GM19372 (cell line): ENCODE results near the gene SNRPA.

ENCODE experiments used
- ATAC-seq: cut with Tn5 transposase; IDR thresholded peaks from one replicate; pipeline ENCODE4 v1.9.1; 2021; ENCODE audit warnings: mild to moderate bottlenecking, low read depth, moderate library complexity; ENCODE audit not compliant: unreplicated experiment

Gene SNRPA

DNA sequence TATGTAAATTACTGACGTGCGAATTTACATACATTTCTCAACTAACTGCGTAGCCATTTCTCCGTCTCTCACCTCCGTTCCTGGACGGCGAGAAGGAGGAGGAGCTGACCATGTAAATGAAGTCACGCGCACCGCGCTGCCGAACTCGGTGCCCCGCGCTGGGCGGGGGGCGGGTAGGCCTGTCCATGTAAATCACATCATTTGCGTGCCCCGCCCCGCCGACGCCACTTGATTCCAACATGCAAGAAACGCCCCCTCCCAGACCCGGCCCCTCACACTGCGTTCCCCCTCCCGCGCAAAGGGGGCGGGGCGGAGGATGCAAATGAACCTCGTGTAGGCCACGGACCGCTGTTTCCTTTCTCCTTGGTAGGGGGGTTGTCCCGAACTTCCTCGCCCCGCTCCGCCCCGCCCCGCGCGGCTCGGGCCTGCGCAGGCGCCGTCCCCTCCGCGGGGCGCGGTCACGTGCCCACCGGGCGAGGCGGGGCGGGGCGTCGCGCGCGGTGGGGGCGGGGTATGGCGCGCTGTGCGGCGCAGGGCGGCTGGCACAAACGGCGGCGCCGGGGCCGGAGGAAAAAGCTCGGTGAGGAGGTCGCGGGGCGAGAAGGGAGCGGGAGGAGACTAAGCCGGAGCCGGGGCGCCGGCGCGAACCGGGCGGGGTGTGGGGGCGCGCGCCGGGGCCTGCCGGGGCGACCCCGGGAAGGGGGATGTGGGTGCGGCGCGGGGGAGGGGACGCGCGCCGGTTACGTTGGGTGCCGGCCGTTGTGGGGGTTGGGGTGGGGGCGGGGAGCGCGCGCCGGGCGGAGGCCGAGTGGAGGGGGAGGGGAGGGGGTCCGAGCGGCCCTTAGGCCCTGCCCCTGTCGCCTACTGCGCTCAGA is 47.9 kb downstream of the SNRPA start, which contains the start of gene EGLN2:
EGLN2 (plus strand) TSS at position 509 of the 875 bp plus-strand sequence. CDS start 1,382 bp downstream, outside the sequence.
- ATAC-seq: peak; percentile 77

DNA sequence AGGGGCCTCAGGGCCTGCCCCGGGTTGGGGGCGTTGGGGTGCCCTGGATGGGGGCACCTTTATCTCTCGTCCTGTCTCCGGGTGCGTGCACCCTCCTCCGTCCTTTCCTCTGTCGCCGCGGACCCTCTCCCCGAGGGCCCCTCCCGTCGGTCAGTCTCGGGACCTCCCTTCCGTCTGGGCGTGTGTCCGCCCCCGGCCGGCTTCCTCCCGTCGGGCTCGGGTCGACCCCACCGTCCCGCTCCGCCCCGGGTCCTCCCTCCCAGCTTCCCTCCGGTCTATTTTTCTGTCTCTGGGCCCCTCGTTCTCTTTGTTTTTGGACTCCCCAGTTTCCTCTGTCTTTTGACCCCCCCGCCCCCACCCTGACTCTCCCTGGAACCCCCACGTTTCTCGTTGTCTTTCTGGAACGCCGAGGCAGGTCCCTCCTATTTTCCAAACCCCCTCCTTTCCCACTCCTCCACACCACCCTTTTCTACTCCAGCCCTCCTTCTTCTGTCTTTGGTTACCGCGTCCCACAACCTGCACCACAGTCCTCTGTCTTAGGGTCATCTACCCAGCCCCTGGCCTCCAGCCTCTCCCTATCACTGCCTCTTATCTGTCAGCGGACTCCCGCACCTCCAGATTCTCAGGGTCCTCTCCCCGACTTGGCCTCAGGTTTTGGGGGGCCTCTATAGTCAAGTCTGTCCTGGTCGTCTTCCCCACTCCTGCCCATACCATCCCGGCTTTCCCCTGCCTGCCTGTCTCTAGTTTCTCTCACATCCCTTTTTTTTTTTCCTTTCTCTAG is 48.7 kb downstream of the SNRPA start:
- no peak for ATAC-seq

DNA sequence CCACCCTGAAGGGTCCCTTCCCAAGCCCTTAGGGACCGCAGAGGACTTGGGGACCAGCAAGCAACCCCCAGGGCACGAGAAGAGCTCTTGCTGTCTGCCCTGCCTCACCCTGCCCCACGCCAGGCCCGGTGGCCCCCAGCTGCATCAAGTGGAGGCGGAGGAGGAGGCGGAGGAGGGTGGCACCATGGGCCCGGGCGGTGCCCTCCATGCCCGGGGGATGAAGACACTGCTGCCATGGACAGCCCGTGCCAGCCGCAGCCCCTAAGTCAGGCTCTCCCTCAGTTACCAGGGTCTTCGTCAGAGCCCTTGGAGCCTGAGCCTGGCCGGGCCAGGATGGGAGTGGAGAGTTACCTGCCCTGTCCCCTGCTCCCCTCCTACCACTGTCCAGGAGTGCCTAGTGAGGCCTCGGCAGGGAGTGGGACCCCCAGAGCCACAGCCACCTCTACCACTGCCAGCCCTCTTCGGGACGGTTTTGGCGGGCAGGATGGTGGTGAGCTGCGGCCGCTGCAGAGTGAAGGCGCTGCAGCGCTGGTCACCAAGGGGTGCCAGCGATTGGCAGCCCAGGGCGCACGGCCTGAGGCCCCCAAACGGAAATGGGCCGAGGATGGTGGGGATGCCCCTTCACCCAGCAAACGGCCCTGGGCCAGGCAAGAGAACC is 49.5 kb downstream of the SNRPA start:
- ATAC-seq: no peak

DNA sequence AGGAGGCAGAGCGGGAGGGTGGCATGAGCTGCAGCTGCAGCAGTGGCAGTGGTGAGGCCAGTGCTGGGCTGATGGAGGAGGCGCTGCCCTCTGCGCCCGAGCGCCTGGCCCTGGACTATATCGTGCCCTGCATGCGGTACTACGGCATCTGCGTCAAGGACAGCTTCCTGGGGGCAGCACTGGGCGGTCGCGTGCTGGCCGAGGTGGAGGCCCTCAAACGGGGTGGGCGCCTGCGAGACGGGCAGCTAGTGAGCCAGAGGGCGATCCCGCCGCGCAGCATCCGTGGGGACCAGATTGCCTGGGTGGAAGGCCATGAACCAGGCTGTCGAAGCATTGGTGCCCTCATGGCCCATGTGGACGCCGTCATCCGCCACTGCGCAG is 50.0 kb downstream of the SNRPA start:
- ATAC-seq: no peak

DNA sequence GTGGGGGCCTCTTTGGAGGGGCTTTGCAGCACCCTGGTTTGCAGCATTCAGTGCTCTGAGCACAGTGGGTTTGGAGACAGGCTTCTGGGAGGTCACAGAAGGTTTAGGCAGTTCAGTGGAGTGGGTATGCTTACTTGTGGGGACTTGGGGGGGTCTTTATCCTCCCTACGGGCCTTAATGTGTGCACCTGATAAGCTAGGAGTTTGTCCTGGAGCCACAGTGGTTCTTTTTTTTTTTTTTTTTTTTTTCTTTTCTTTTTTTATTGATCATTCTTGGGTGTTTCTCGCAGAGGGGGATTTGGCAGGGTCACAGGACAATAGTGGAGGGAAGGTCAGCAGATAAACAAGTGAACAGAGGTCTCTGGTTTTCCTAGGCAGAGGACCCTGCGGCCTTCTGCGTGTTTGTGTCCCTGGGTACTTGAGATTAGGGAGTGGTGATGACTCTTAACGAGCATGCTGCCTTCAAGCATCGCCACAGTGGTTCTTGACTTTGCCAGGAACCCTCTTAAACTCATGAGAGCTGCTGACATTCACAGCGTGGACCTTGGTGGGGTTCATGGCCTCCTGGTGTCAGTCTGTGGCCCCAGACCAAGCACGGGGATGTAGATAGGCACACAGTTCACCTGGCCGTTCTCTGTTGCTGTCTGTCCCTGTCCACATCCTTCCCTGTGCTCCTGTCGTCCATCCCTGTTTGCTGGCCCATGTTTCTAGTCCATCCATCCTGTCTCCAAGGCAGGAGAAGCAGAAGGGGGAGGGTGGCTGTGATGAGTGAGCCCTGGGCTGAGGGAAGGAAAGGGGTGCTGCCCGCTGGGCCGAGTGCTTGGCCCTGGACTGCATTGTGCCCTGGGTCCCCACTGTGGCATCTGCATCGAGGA is 50.7 kb downstream of the SNRPA start:
- no peak for ATAC-seq

DNA sequence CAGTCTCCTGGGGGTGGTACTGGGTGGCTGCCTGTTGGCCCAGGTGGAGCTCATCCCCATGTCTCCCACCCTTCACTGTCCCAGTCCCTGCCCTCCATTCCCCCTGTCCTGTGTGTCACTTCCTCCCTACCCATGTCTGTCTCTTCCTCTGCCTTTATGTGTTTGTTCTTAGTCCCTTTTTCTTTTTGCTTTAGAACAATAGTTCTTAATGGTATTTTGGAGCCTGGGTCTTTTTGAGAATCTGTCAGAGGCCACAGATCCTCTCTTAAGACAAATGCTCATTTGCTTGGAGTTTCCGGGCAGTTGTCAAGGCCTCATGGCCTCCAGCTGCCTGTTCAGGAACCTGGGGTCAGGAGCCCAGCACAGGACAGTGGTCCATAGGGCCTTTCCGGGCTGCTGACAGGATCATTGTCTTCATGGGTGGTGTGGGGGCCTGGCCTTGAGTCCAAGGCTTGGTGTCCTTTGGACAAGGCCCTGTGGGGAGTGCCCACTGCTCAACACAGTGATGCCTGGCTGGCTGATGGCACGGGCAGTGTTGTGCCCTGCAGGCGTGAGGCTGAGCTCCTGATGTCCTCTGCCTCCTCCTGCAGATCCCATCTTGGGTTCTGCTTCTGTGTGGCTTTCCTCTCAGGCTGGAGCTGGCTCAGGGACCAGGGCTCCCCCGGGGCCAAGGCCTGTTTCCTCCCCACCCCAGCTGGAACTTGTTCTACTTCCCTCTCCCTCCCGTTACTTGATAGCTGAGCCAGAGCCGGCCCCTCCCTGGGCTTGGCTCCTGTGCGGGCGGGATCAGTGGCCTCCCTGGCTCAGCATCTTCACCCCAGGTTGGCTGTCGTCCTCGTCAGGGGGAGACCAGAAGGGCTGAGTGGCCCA is 51.5 kb downstream of the SNRPA start:
- ATAC-seq: no peak

DNA sequence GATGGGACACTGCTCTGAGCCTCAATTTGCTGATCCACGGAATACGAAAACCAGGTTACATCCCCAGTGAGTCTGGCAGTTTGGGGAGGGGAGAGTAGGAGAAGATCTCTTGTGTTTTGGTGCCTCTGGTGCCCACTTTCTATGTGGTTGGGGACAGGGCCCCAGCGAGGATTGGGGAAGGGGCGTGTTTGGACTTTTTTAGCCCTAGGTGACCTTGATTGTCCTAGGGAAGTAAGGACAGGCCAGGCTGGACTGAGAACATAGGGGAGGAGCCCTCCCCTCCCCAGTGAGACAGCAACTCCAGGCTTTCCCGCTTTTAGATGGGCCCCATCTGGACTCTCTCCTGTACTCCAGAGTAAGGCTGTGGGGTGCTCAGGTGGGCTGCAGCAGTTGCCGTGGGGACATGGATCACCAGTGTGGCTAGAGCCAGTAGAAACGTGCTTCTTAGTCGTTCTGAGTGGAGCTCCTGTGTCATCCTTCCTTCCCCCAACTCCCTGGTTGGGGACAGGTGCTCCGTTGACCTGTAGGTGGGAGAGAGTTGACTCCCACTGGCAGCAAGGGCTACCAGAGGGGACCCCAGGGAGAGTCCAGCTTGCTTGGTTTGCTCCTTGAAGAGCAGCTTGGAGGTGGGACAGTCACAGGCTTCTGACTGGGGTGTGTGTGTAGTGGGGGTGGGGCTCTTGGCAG is 52.3 kb downstream of the SNRPA start:
- ATAC-seq: no peak

DNA sequence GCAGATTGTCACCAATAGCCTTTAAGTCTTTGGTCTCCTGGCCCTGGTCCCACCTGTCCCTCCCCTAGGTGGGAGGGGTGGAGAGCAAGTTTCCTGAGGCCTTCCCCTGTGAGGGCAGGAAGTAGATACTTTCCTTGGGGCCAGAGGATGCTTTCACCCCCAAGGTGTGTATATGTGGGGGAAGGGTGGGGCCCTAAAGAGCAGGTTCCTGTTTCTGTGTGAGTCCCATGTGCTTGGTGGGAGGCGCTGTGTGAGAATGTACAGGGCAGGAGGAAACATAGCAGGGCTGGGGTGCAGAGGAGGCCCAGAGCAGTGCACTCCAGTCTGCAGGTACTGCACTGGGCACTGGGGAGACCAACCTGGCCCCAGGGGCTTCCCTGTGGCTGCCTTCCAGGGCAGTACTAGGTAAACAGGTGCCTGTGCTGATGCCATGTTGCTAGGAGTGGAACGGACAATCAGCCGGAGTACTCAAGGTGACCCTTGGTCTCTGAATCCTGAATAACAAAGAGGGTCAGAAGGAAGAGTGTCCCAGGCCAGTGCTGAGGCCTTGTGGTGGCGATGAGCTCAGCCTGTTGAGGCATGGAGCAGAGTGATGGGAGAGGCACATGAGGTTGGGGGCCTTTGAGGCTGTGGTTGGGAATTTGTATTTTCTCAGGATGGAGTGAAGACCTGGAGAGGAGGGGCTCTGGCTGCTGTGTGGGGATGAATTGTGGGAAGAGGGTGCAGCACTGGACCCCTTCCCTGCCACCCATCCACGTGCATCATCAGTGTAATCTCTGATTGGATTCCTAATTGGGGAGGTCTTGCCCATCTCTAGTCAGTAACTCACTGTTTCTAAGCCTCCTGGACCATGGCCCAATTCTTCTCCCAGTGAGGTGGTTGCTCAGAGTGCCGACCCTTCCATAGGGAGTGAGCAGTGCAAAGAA is 53.1 kb downstream of the SNRPA start:
- ATAC-seq: no peak

DNA sequence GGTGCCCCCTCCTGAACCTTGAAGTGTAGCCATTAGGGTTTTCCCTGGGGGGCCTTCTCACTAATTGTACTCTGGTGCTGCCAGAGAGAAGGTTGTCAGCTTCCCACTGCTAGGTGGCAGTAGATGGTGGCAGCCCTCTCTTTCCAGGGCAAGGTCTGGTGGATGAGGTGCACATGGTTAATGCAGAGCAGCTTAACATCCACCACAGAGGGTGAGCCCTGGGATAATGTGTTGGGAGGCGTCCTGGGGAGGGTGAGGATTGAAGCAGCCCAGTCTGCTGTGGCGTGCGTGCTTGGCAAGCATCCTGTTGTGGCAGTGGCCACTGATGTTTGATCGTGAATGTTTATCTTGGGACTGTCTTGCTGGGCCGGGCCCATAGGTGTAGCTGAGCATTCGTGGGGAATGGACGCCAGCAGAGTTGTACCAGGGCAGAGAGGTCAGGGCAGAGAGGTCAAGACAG is 53.8 kb downstream of the SNRPA start:
- ATAC-seq: no peak

DNA sequence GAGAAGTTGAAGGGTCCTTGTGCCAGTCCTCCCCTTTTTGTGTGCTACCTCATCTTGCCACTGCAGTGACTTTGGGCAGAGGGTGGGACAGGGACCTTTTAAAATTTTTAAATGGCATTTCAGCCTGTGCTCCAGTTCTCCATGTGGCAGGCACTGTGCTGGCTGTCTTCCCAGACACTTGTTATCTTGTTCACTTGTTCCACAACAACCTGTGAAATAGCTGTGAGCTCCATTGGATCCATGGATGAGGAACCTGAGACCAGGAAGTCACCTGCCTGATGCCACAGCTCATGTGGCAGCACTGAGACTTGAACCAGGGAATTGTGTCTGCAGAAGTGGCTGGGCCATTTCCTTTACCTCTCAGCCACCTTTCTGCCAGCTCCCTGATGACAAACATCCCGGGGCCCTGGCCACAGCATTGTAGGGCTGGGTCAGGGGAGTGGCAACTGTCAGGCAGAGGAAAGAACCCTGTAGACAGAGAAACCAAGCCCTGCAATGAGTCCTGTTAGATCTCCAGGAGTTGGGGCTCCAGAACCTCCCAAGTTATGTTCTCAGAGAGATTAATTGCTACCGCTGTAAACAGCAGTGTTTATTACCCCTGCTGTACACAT is 54.4 kb downstream of the SNRPA start:
- ATAC-seq: no peak

DNA sequence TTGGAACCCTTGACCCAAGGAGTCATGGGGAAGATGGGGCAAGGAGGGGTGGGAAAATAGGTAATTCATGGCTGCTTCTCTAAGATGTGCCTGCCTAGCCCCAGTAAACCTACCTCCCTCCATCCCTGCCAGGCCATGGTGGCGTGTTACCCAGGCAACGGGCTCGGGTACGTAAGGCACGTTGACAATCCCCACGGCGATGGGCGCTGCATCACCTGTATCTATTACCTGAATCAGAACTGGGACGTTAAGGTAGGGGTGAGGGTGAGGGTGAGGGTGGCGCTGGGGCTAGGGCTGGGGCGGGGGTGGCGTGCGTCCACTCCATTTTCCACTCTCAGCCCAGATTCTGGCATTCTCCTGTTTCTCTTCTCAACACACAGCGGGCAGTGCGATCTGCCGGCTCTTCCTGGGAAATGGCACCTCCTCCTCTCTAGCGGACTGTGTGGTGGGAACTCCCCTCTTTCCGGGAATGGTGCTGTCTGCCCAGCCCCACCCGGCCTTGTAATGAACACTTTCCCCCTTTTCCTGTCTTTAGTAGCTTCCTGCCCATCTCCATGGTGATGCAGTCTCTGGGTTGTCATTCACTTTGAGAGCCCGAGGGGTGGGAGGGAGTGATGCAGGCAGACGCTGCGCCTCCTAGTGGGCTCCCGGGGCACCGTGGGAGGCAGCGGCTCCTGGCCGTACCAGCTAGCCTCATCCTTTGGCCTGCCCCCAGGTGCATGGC is 55.6 kb downstream of the SNRPA start:
- ATAC-seq: no peak

DNA sequence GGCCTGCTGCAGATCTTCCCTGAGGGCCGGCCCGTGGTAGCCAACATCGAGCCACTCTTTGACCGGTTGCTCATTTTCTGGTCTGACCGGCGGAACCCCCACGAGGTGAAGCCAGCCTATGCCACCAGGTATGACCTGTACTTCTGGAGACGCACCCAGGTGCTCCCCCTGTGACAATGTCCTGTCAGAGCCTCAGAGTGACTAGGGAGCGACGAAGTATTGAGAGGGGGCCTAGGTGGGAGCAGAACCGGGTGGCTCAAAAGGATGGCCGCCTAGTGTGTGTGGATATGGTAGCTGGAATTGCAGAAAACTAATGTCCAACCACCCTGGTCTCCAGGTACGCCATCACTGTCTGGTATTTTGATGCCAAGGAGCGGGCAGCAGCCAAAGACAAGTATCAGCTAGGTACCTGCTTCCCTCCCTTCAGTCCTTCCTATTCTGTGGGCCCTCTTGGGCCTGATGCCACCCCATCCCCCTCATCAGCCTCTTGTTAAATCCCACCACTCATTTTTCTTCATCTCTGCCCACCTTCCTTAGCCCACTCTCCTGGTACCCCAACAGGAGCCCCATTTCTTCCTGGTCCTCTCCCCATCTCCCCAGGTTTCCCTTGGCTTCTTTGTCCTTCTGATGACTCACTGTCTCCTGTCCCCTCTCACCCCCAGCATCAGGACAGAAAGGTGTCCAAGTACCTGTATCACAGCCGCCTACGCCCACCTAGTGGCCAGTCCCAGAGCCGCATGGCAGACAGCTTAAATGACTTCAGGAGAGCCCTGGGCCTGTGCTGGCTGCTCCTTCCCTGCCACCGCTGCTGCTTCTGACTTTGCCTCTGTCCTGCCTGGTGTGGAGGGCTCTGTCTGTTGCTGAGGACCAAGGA is 56.4 kb downstream of the SNRPA start:
- ATAC-seq: no peak

DNA sequence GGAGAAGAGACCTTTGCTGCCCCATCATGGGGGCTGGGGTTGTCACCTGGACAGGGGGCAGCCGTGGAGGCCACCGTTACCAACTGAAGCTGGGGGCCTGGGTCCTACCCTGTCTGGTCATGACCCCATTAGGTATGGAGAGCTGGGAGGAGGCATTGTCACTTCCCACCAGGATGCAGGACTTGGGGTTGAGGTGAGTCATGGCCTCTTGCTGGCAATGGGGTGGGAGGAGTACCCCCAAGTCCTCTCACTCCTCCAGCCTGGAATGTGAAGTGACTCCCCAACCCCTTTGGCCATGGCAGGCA is 57.0 kb downstream of the SNRPA start:
- no peak for ATAC-seq

DNA sequence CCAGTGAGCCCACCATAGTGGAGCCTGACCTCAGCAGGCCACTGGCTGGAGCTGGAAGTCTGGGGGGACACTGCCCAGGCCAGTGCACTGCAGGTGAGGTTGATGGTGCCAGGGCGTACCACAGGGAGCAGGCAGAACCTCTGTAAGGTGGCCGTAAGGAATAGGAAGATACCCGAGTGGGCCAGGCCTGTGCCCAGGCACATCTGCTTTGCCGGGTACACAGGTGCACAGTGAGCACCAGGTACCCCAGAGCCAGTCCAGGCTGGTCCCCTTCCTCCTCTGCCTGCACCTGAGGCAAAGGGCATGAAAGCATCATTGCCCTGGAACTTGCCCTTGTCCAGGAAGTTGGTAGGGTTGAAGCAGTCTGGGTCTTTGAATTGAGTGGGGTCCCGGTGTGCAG is 57.5 kb downstream of the SNRPA start:
- no peak for ATAC-seq

DNA sequence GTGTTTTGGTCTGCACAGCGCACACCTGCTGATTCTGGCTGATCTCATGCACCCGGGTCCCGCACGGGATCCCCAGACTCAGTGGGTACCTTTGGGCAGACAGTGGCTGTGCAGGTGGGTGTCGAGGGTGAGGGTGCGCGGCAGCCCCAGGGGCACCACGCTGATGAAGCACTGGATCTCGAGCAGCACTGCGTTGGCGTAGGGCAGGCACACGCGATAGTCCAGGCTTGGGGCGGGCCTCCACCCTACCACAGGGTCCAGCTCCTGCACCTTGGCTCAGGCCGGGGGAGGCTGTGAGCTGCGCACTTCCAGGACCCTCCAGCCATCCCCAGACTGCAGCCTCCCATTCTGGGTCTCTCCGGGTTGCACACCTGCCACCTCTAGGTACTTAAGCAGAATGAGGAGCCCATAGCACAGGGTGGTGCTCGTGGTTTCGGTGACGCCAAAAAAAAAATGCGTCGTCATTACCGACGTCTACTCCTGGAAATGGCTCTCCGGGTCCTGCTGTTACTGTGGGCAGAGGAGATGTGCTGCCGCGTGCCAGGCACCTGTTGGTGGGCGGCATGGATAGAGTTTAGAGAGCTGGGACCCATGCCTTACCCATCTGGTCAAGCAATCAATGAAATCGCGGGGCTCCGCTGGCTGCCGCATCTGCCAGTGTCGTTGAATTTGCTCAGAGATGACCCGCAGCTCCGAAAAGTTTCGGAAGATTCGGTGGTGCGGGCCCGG is 58.5 kb downstream of the SNRPA start:
- ATAC-seq: no peak
